Endothelial cell of umbilical vein (primary cell): ENCODE data around the gene CPNE7.

Source experiments
- EZH2 ChIP-seq: IDR thresholded peaks from 2 replicates; pipeline ENCODE4 v1.6.1; 2012; ENCODE audit warnings: borderline replicate concordance, low read depth, mild to moderate bottlenecking, moderate library complexity, low read length, inconsistent platforms; ENCODE audit not compliant: severe bottlenecking
- JUN ChIP-seq: IDR thresholded peaks from 2 replicates; pipeline ENCODE4 v1.6.1; 2011; ENCODE audit warnings: borderline replicate concordance, low read depth; ENCODE audit not compliant: insufficient read length, insufficient read depth
- POLR2A ChIP-seq: IDR thresholded peaks from 2 replicates; pipeline ENCODE4 v1.6.1; 2012; ENCODE audit warnings: low read depth, mild to moderate bottlenecking, control low read depth, low read length
- POLR2AphosphoS5 ChIP-seq: IDR thresholded peaks from 2 replicates; pipeline ENCODE4 v1.6.1; 2012; ENCODE audit warnings: low read depth, mild to moderate bottlenecking, control low read depth, low read length, moderate library complexity; ENCODE audit not compliant: insufficient read depth
- TF ChIP-seq, protein P1 (sequence below), 2 donors: IDR thresholded peaks; 1 replicate in 1 of 2; 2 replicates in 1 of 2; pipeline ENCODE4 v1.5.1; 2011; ENCODE audit warnings: low read length in 2 of 2, mild to moderate bottlenecking in 2 of 2, moderate library complexity in 2 of 2, control low read depth in 1 of 2, inconsistent platforms in 1 of 2, low read depth in 1 of 2; ENCODE audit not compliant: insufficient read depth in 1 of 2; ENCODE audit errors: extremely low read depth in 1 of 2

DNA sequence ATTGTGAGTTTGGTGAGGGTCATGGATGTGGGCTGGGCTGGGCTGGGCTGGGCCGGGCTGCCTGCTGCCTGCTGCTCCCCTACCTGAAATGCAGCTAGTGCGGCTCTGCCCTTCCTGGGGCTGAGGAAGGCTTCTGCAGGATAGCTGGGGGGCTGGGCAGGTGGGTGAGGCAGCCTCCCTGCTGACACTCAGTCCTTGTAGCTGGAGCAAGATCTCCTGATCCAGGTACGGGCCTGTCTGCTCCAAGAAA, 10.4 kb upstream of the CPNE7 start:
- TF ChIP-seq, protein P1, sequence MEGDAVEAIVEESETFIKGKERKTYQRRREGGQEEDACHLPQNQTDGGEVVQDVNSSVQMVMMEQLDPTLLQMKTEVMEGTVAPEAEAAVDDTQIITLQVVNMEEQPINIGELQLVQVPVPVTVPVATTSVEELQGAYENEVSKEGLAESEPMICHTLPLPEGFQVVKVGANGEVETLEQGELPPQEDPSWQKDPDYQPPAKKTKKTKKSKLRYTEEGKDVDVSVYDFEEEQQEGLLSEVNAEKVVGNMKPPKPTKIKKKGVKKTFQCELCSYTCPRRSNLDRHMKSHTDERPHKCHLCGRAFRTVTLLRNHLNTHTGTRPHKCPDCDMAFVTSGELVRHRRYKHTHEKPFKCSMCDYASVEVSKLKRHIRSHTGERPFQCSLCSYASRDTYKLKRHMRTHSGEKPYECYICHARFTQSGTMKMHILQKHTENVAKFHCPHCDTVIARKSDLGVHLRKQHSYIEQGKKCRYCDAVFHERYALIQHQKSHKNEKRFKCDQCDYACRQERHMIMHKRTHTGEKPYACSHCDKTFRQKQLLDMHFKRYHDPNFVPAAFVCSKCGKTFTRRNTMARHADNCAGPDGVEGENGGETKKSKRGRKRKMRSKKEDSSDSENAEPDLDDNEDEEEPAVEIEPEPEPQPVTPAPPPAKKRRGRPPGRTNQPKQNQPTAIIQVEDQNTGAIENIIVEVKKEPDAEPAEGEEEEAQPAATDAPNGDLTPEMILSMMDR (IDR thresholded peaks at IDR 0.05; ENCODE audit: extremely low read depth in 1 of 2, insufficient read depth in 1 of 2, low read depth in 1 of 2, low read length in 2 of 2) = no peak
- TF ChIP-seq EZH2 = no peak
- TF ChIP-seq POLR2AphosphoS5 = no peak
- no peak for TF ChIP-seq JUN
- no peak for TF ChIP-seq POLR2A
